Stimulated activated CD4-positive, alpha-beta T cell treated with anti-CD3 and anti-CD28 coated beads, Interleukin-15, amount 100 ng/mL, for 48 hours (primary cell): Measurements from ENCODE around the gene CDH4.

Experiments
- DNase-seq, 2 donors: peaks; one replicate each; pipeline ENCODE4 v3.0.0-alpha.2; 2020; ENCODE audit warnings: low read depth in 2 of 2

Gene CDH4

DNA sequence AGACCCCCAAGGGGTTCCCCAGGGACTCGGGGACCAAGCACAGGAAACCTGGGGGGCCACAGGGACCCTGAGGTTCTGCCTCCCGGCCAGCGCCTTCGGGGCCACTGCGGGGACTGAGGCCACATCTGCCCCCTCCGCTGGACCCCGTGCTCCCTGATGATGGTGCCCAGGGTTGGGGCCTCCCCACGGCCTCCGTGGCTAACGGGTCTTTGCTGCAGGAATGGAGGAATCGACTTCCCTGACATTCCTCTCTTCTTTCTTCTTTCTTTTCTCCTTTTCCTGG, 483.4 kb downstream of the CDH4 start:
- DNase-seq: no peak

DNA sequence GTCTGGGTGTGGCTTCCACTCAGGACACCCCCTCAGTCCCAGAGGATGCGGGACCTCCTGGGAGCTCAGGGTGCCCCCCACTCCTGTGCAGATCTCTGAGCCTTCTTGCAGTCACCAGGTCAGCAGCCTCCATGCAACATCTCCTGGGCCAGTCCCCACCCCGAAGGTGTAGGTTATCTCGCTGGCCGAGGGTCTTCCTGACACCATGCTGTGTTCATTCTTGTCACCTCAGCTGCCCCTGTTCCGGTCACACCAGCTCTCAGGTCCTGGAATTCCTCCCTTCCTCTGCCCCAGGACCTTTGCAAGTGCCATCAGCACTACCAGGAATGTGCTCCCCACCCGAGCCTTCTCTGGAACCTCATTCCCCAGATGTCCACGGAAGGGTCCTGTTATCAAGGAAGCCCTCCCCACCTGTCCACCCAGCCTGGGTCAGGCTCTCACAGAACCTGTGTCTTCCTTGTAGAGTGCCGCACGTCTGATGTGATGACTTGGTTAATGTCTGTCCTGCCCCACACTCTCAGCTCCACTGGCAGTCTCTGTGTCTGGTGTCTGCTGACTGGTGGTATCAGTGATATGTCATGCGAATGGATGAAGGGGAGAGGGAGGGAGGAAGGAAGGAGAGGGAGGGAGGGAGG, 484.1 kb downstream of the CDH4 start:
- DNase-seq: no peak

- no peak for DNase-seq
Measured at GRCh38 chr20:61736751-61737310, 484.8 kb downstream of the CDH4 start.

- no peak for DNase-seq
Measured at GRCh38 chr20:61737346-61737745, 485.3 kb downstream of the CDH4 start.

- no peak for DNase-seq
Measured at GRCh38 chr20:61737812-61738443, 485.9 kb downstream of the CDH4 start.

- no peak for DNase-seq
Measured at GRCh38 chr20:61738601-61739069, 486.6 kb downstream of the CDH4 start.

- DNase-seq: no peak
Measured at GRCh38 chr20:61739086-61739831, 487.2 kb downstream of the CDH4 start.

GRCh38 chr20:61739832-61740118, 487.7 kb downstream of the CDH4 start:
- DNase-seq: no peak

DNA sequence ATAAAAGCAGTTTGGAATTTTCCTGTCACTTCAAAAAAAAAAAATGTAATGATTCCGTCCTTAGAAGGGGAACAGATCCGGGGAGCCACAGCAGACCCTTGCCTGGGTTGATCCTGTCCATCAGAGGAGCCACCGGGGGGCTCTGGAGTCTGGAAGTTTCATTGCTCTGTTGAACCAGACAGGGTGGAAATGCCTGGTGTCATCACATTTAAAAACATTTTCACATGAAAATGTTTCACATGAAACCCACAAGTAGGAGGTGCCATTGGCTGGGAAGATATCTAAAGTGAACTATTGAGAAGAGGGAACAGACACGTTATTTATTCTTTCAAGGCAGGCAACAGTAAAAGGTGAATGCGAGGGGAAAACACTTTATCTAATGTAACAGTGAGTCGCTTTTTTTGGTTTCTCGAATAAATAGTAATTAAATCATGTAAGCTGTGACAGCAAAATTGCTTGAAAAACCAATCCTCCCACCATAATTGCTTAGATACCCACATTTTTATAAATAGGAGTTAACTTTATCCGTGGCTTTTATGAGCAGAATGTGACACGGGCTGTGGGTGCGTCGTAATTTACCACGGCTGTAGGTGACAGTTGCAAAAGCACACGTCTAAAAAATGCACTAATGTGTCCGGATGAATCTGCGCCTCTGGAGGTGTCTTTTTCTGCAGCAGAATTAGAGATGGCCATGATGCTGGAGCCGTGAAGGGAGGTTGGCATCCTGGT, 490.2 kb downstream of the CDH4 start:
- no peak for DNase-seq

GRCh38 chr20:61743606-61744005, 491.5 kb downstream of the CDH4 start:
- DNase-seq: no peak

GRCh38 chr20:61744691-61745396, 492.8 kb downstream of the CDH4 start:
- DNase-seq: no peak

- DNase-seq: no peak
Measured at GRCh38 chr20:61745397-61746146, 493.5 kb downstream of the CDH4 start.

DNA sequence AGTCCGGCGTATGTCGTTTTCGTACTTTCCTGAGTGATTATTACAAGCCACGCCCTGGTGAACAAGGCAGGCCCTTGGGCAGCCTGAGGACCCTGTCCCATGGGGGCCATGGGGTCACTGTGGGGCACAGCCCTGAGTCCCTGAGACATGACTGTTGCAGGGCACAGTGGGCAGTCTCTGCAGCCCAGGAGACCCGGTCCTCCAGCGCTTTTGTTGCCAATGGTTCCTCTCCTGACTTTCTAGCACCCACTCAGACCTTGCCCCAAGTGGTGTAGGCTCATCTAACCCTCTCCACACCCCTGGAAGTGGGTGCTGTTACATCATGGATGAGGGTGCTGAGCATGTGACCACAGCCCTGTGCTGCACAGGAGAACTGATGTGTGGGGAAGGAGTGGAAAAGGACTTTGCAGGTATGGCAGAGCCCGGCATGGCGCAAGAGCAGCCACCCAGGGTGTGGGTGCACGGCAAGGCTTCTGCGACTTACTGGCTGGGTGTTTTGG, 494.1 kb downstream of the CDH4 start:
- no peak for DNase-seq

- no peak for DNase-seq
Measured at GRCh38 chr20:61746781-61747180, 494.7 kb downstream of the CDH4 start.

GRCh38 chr20:61748376-61748775, 496.3 kb downstream of the CDH4 start:
- DNase-seq: no peak

- no peak for DNase-seq
Measured at GRCh38 chr20:61749406-61750075, 497.5 kb downstream of the CDH4 start.

- no peak for DNase-seq
Measured at GRCh38 chr20:61750093-61750492, 498.0 kb downstream of the CDH4 start.

DNA sequence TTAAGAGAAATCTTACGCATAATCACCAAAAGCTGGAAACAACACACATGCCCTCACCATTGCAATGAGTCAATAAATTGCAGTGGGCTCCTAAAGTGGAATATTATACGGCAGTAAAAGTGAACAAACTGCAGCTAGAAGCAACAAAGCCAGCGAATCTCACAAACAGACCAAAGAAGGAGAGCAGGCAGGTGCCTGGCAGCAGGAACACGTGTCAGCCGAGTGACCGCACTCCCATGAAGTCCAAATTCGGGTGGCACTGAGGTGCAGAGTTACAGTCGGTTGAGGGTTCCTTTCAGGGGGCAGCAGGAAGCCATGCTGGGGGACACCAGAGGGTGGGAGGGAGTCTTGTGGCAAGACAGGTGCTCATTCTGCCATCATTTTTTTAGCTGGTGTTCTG, 500.5 kb downstream of the CDH4 start:
- no peak for DNase-seq

GRCh38 chr20:61753316-61753942, 501.4 kb downstream of the CDH4 start:
- no peak for DNase-seq
